Measurements from ENCODE around the gene ZNF511.

DNA sequence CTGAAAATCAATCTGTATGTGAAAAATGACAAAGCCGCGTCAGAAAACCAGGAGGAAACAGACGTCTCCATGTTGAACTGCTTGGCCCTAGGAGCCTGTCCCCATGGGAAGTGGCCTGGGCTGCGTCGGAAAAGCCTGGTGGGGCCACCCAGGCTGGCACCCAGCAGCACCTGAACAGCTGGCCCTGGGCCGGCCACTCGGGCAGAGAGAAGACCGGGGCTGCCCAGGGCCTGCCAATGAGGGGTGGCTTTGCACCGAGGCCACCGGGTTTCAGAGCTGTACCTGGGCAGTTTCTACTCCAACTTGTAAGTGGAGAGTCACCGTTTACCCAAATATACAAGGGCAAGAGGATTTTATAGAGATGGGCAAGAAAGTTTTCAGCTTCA, 50.2 kb downstream of the ZNF511 start:
- TF ChIP-seq, protein P1, sequence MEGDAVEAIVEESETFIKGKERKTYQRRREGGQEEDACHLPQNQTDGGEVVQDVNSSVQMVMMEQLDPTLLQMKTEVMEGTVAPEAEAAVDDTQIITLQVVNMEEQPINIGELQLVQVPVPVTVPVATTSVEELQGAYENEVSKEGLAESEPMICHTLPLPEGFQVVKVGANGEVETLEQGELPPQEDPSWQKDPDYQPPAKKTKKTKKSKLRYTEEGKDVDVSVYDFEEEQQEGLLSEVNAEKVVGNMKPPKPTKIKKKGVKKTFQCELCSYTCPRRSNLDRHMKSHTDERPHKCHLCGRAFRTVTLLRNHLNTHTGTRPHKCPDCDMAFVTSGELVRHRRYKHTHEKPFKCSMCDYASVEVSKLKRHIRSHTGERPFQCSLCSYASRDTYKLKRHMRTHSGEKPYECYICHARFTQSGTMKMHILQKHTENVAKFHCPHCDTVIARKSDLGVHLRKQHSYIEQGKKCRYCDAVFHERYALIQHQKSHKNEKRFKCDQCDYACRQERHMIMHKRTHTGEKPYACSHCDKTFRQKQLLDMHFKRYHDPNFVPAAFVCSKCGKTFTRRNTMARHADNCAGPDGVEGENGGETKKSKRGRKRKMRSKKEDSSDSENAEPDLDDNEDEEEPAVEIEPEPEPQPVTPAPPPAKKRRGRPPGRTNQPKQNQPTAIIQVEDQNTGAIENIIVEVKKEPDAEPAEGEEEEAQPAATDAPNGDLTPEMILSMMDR (conservative IDR thresholded peaks at IDR 0.05 in 1 of 2, IDR thresholded peaks at IDR 0.05 in 1 of 2; ENCODE audit: extremely low read depth in 1 of 2, insufficient read depth in 1 of 2, low read depth in 1 of 2, low read length in 2 of 2) = no peak
- TF ChIP-seq EZH2 (IDR thresholded peaks at IDR 0.05; ENCODE audit: borderline replicate concordance, low read length) = no peak
